H9 (cell line): ENCODE data around the gene CFAP100. TPM values are rescaled to one million over a fixed set of nuclear protein-coding genes. Genes with fewer than 3 reads are reported as not detected.

Experiments used
- DNase-seq: peaks from one replicate; pipeline ENCODE4 v3.0.0-alpha.2; 2017
- H2AFZ ChIP-seq: one replicate; pipeline ENCODE4 v1.6.1; 2013; ENCODE audit warnings: mild to moderate bottlenecking, low read length, control low read depth, moderate library complexity
- H2AK5ac ChIP-seq: 2 replicates; pipeline ENCODE4 v1.6.1; 2013; ENCODE audit warnings: low read length, control low read depth, mixed read lengths; ENCODE audit not compliant: insufficient read length
- H2BK120ac ChIP-seq: one replicate; pipeline ENCODE4 v1.6.1; 2013; ENCODE audit warnings: low read depth, mild to moderate bottlenecking, low read length, control low read depth, inconsistent platforms; ENCODE audit not compliant: poor library complexity, severe bottlenecking
- H2BK12ac ChIP-seq: 2 replicates; pipeline ENCODE4 v1.6.1; 2013; ENCODE audit warnings: low read length, control low read depth, mixed read lengths, low read depth; ENCODE audit not compliant: insufficient read length
- H2BK15ac ChIP-seq: 2 replicates; pipeline ENCODE4 v1.6.1; 2013; ENCODE audit warnings: low read depth, low read length, control low read depth
- H2BK20ac ChIP-seq: one replicate; pipeline ENCODE4 v1.6.1; 2013; ENCODE audit warnings: low read depth, mild to moderate bottlenecking, low read length, control low read depth, inconsistent platforms; ENCODE audit not compliant: poor library complexity, severe bottlenecking
- H2BK5ac ChIP-seq: 2 replicates; pipeline ENCODE4 v1.6.1; 2013; ENCODE audit warnings: low read length, control low read depth, mixed read lengths; ENCODE audit not compliant: insufficient read length
- H3K14ac ChIP-seq: 2 replicates; pipeline ENCODE4 v1.6.1; 2013; ENCODE audit warnings: low read length, control low read depth; ENCODE audit not compliant: insufficient read depth
- H3K18ac ChIP-seq: 2 replicates; pipeline ENCODE4 v1.6.1; 2013; ENCODE audit warnings: low read depth, mild to moderate bottlenecking, mixed read lengths, low read length, control low read depth; ENCODE audit not compliant: insufficient read length
- H3K23ac ChIP-seq: 2 replicates; pipeline ENCODE4 v1.6.1; 2013; ENCODE audit warnings: low read length, control low read depth, mixed read lengths, low read depth; ENCODE audit not compliant: insufficient read length
- H3K23me2 ChIP-seq: 2 replicates; pipeline ENCODE4 v1.6.1; 2013; ENCODE audit warnings: low read depth, mild to moderate bottlenecking, mixed read lengths, low read length, control low read depth; ENCODE audit not compliant: insufficient read length, poor library complexity, severe bottlenecking
- H3K27ac ChIP-seq: 2 replicates; pipeline ENCODE4 v1.5.1; 2013; ENCODE audit warnings: low read length, control low read depth, mixed read lengths, low read depth; ENCODE audit not compliant: insufficient read length
- H3K27me3 ChIP-seq: 2 replicates; pipeline ENCODE4 v1.6.1; 2013; ENCODE audit warnings: low read length, control low read depth, inconsistent platforms; ENCODE audit not compliant: insufficient read depth
- H3K4ac ChIP-seq: 2 replicates; pipeline ENCODE4 v1.6.1; 2013; ENCODE audit warnings: low read depth, mild to moderate bottlenecking, control low read depth, inconsistent platforms, low read length, moderate library complexity
- H3K4me1 ChIP-seq: 2 replicates; pipeline ENCODE4 v1.6.1; 2013; ENCODE audit warnings: low read length, control low read depth, inconsistent platforms; ENCODE audit not compliant: insufficient read depth
- H3K4me2 ChIP-seq: 2 replicates; pipeline ENCODE4 v1.6.1; 2013; ENCODE audit warnings: low read length, control low read depth, mixed read lengths; ENCODE audit not compliant: insufficient read length, insufficient read depth
- H3K56ac ChIP-seq: 2 replicates; pipeline ENCODE4 v1.6.1; 2013; ENCODE audit warnings: low read depth, mild to moderate bottlenecking, mixed read lengths, low read length, control low read depth; ENCODE audit not compliant: insufficient read length
- H3K79me1 ChIP-seq: 2 replicates; pipeline ENCODE4 v1.6.1; 2013; ENCODE audit warnings: low read depth, mild to moderate bottlenecking, moderate library complexity, low read length, control low read depth, inconsistent platforms; ENCODE audit not compliant: insufficient read depth, poor library complexity, severe bottlenecking
- H3K79me2 ChIP-seq: 2 replicates; pipeline ENCODE4 v1.6.1; 2013; ENCODE audit warnings: low read length, control low read depth, inconsistent platforms; ENCODE audit not compliant: insufficient read depth
- H3K9ac ChIP-seq: 2 replicates; pipeline ENCODE4 v1.6.1; 2013; ENCODE audit warnings: low read length, control low read depth, mixed read lengths; ENCODE audit not compliant: insufficient read length; ENCODE audit errors: extremely low read depth
- H3K9me3 ChIP-seq: one replicate; pipeline ENCODE4 v1.6.1; 2013; ENCODE audit warnings: low read depth, low read length, inconsistent platforms; ENCODE audit not compliant: control insufficient read depth
- H3T11ph ChIP-seq: one replicate; pipeline ENCODE4 v1.6.1; 2013; ENCODE audit warnings: mild to moderate bottlenecking, low read length, control low read depth, inconsistent platforms
- H4K20me1 ChIP-seq: one replicate; pipeline ENCODE4 v1.6.1; 2013; ENCODE audit not compliant: control insufficient read depth, insufficient read length, insufficient read depth
- H4K5ac ChIP-seq: 2 replicates; pipeline ENCODE4 v1.6.1; 2013; ENCODE audit warnings: low read depth, mild to moderate bottlenecking, mixed read lengths, low read length, control low read depth; ENCODE audit not compliant: insufficient read length
- H4K8ac ChIP-seq: replicated peaks from 2 replicates; pipeline ENCODE4 v1.6.1; 2013; ENCODE audit warnings: low read length, control low read depth, mixed read lengths, low read depth; ENCODE audit not compliant: insufficient read length
- H4K91ac ChIP-seq: 2 replicates; pipeline ENCODE4 v1.6.1; 2013; ENCODE audit warnings: low read depth, mild to moderate bottlenecking, moderate library complexity, mixed read lengths, low read length, control low read depth; ENCODE audit not compliant: insufficient read length
- H3K27ac Mint-ChIP-seq, 3 experiments: 2 replicates in 2 of 3; 3 replicates in 1 of 3; pipeline ENCODE4 v1.8.0; 2020 to 2021; ENCODE audit warnings: mixed read lengths in 3 of 3, mild to moderate bottlenecking in 1 of 3, moderate library complexity in 1 of 3
- H3K27me3 Mint-ChIP-seq: 2 replicates; pipeline ENCODE4 v1.8.0; 2021; ENCODE audit warnings: low read depth, mild to moderate bottlenecking, moderate library complexity, mixed read lengths
- H3K36me3 Mint-ChIP-seq, 3 experiments: 2 replicates in 2 of 3; 3 replicates in 1 of 3; pipeline ENCODE4 v1.8.0; 2020 to 2021; ENCODE audit warnings: low read depth in 3 of 3, mixed read lengths in 3 of 3; ENCODE audit not compliant: insufficient read depth in 1 of 3
- H3K4me1 Mint-ChIP-seq, 2 experiments: 2 replicates each; pipeline ENCODE4 v1.8.0; 2020; ENCODE audit warnings: mixed read lengths in 2 of 2
- H3K4me3 Mint-ChIP-seq, 2 experiments: 2 replicates in 1 of 2; 3 replicates in 1 of 2; pipeline ENCODE4 v1.8.0; 2020 to 2021; ENCODE audit warnings: mild to moderate bottlenecking in 2 of 2, mixed read lengths in 2 of 2, moderate library complexity in 1 of 2
- H3K9me3 Mint-ChIP-seq, 2 experiments: 2 replicates in 1 of 2; 3 replicates in 1 of 2; pipeline ENCODE4 v1.8.0; 2020; ENCODE audit warnings: mild to moderate bottlenecking in 2 of 2, mixed read lengths in 2 of 2, moderate library complexity in 1 of 2
- CTCF ChIP-seq: fragments of 200-600 bp; sonication (generic); conservative IDR thresholded peaks from 3 replicates; pipeline ENCODE4 v1.8.0; 2021; ENCODE audit warnings: antibody characterized with exemption, mild to moderate bottlenecking
- WGBS: extraction: QIAGEN DNeasy Blood & Tissue Kit; methylation state at CpG from one replicate; pipeline ENCODE4 v1.1.7; 2013; ENCODE audit warnings: missing lambda C conversion rate, low lambda C conversion rate, mixed read lengths; ENCODE audit not compliant: insufficient read length; ENCODE audit errors: extremely low coverage; 5-methylcytosine and 5-hydroxymethylcytosine counted together
- total RNA-seq: library from RNA; stranded (reverse); gene quantifications from 2 replicates; pipeline ENCODE4 v1.2.1, GENCODE V29; 2021

Gene CFAP100
- total RNA-seq, 1 experiment from 2014 or later, result 0.44 TPM

GRCh38 chr3:126474498-126475412 lies 80.0 kb downstream of the CFAP100 start:
- no peak overlapping the region for H4K5ac ChIP-seq
- H2AFZ ChIP-seq, result no peak overlapping the region

More at GRCh38 chr3:126474498-126475412, 80.0 kb downstream of the CFAP100 start:
- Histone ChIP-seq H3K23me2 (peaks cover 13% of the 10 kb centered on the region), H2BK12ac (no peak overlapping the region), H4K91ac (no peak overlapping the region), H3K79me2 (peaks cover 9% of the 10 kb centered on the region; the same call in 1 of the 2 replicates), H3K79me1 (no peaks in the 10 kb centered on the region), H3K27ac (no peak overlapping the region), H3K23ac (no peak overlapping the region), H3K4me1 (peaks cover 9% of the 10 kb centered on the region; the same call in 1 of the 2 replicates), H3K4ac (no peak overlapping the region), H3K27me3 (no peaks in the 10 kb centered on the region), H2BK5ac (no peak overlapping the region), H3T11ph (no peak overlapping the region), H3K56ac (no peak overlapping the region), H3K4me2 (peak overlapping the region; percentile 83), H4K20me1 (no peaks in the 10 kb centered on the region), H3K14ac (no peak overlapping the region), H2AK5ac (no peak overlapping the region), H4K8ac (no peak overlapping the region), H3K9me3 (no peaks in the 10 kb centered on the region), H2BK20ac (no peak overlapping the region), H2BK120ac (no peak overlapping the region), H3K9ac (peak overlapping the region; percentile 30), H3K18ac (no peak overlapping the region), H2BK15ac (no peak overlapping the region)
- Mint-ChIP-seq H3K27ac (peak overlapping the region in 2 of 3 experiments; percentile 87 to 93; a peak in 4 of 7 replicates), H3K9me3 (no peaks in the 10 kb centered on the region; a peak in 1 of 5 replicates), H3K4me3 (peak overlapping the region; percentile 88 to 91), H3K27me3 (no peaks in the 10 kb centered on the region), H3K4me1 (peaks cover 31 to 36% of the 10 kb centered on the region in 2 experiments), H3K36me3 (peaks cover 16 to 28% (median 27%) of the 10 kb centered on the region in 3 experiments)
- no peak for DNase-seq
- WGBS, result no CpG with 5 or more reads among the region's 72 CpGs
- no peak for TF ChIP-seq CTCF
